Right atrium auricular region (tissue), 2 donors: ENCODE results near the gene TPO. TPM values are rescaled to one million over a fixed set of nuclear protein-coding genes. Genes with fewer than 3 reads are reported as not detected.

Experiments
- DNase-seq: peaks from one replicate; pipeline ENCODE4 v3.0.0-alpha.2; 2019; ENCODE audit warnings: low spot score
- H3K27ac ChIP-seq, 2 donors: fragments of 200-600 bp; sonication (generic); 1 replicate in 1 of 2; 2 replicates in 1 of 2; pipeline ENCODE4 v1.5.1; 2016 to 2019
- H3K27me3 ChIP-seq, 2 donors: fragments of 200-600 bp; sonication (generic); one replicate each; pipeline versions ENCODE4 v1.5.1 to v1.6.0; 2017 to 2019
- H3K36me3 ChIP-seq: fragments of 200-600 bp; sonication (generic); one replicate; pipeline ENCODE4 v1.5.1; 2016
- H3K4me1 ChIP-seq, 2 donors: fragments of 200-600 bp; sonication (generic); one replicate each; pipeline versions ENCODE4 v1.5.1 to v1.6.0; 2017 to 2019
- H3K4me3 ChIP-seq, 2 donors: fragments of 200-600 bp; sonication (generic); 1 replicate in 1 of 2; 2 replicates in 1 of 2; pipeline ENCODE4 v1.5.1; 2017 to 2019; ENCODE audit warnings: mild to moderate bottlenecking in 1 of 2, moderate library complexity in 1 of 2
- H3K9me3 ChIP-seq, 2 donors: fragments of 200-600 bp; sonication (generic); one replicate each; pipeline ENCODE4 v1.5.1; 2019
- total RNA-seq, 2 donors: library from RNA; depleted of rRNA; stranded (reverse); fragments of >200 nt; gene quantifications; one replicate each; pipeline ENCODE4 v1.1.0, GENCODE V29; 2016
- TF ChIP-seq, protein P1 (sequence below), 2 donors: fragments of 200-600 bp; sonication (generic); IDR thresholded peaks; one replicate each; pipeline ENCODE4 v1.5.1; 2019; ENCODE audit warnings: antibody characterized with exemption in 2 of 2

The TPO gene
- total RNA-seq, 2 donors from 2014 or later, result 0.08 to 2.7 TPM

DNA sequence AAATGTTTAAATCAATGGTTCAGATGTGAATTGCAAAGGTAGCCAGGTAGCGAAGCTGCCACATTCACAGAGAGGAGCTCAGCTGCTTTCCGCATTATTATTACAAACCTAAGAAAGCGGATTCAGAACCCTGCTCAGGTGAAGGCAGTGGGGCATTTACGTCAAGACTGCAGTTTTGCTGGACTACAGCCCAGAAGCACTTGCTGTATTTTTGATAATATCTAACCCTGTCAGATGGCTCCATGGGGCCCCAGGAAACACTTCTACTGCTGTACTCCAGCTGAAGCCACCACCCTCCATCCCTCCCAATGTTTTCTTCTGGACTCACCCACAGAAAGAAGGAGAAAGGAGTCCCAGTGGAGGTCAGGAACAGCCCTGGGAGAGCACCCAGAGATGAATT is 96.9 kb downstream of the TPO start:
- Histone ChIP-seq H3K9me3 (no peaks in the 10 kb centered on the region), H3K27ac (peak overlapping the region; percentile 52 to 67)
- no peak for DNase-seq

DNA sequence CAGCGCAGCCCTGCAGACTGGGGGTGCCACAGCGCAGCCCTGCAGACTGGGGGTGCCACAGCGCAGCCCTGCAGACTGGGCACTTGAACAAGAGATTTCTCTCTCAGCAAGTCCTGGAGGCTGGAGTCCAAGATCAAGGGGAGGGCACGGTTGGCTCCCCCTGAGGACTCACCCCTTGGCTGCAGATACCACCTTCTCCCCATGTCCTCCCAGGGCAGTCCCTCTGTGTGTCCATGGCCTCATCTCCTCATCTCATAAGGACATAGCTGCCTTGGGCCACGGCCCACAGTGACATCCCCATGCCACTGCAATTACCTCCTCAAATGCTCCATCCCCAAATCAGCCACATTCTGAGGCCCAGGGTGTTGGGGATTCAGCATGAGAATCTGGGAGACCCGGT is 98.2 kb downstream of the TPO start:
- Histone ChIP-seq H3K4me3 (no peak overlapping the region), H3K27ac (no peak overlapping the region), H3K36me3 (no peaks in the 10 kb centered on the region), H3K9me3 (no peaks in the 10 kb centered on the region), H3K4me1 (no peaks in the 10 kb centered on the region), H3K27me3 (no peaks in the 10 kb centered on the region)
- DNase-seq, result no peak
- TF ChIP-seq, protein P1, sequence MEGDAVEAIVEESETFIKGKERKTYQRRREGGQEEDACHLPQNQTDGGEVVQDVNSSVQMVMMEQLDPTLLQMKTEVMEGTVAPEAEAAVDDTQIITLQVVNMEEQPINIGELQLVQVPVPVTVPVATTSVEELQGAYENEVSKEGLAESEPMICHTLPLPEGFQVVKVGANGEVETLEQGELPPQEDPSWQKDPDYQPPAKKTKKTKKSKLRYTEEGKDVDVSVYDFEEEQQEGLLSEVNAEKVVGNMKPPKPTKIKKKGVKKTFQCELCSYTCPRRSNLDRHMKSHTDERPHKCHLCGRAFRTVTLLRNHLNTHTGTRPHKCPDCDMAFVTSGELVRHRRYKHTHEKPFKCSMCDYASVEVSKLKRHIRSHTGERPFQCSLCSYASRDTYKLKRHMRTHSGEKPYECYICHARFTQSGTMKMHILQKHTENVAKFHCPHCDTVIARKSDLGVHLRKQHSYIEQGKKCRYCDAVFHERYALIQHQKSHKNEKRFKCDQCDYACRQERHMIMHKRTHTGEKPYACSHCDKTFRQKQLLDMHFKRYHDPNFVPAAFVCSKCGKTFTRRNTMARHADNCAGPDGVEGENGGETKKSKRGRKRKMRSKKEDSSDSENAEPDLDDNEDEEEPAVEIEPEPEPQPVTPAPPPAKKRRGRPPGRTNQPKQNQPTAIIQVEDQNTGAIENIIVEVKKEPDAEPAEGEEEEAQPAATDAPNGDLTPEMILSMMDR (IDR thresholded peaks at IDR 0.05), result no peak

More for the DNA sequence above, 96.9 kb downstream of the TPO start:
- Histone ChIP-seq H3K4me1 (no peaks in the 10 kb centered on the region), H3K4me3 (no peak overlapping the region), H3K36me3 (no peaks in the 10 kb centered on the region), H3K27me3 (no peaks in the 10 kb centered on the region)
- TF ChIP-seq, protein P1 (IDR thresholded peaks at IDR 0.05), result no peak

DNA sequence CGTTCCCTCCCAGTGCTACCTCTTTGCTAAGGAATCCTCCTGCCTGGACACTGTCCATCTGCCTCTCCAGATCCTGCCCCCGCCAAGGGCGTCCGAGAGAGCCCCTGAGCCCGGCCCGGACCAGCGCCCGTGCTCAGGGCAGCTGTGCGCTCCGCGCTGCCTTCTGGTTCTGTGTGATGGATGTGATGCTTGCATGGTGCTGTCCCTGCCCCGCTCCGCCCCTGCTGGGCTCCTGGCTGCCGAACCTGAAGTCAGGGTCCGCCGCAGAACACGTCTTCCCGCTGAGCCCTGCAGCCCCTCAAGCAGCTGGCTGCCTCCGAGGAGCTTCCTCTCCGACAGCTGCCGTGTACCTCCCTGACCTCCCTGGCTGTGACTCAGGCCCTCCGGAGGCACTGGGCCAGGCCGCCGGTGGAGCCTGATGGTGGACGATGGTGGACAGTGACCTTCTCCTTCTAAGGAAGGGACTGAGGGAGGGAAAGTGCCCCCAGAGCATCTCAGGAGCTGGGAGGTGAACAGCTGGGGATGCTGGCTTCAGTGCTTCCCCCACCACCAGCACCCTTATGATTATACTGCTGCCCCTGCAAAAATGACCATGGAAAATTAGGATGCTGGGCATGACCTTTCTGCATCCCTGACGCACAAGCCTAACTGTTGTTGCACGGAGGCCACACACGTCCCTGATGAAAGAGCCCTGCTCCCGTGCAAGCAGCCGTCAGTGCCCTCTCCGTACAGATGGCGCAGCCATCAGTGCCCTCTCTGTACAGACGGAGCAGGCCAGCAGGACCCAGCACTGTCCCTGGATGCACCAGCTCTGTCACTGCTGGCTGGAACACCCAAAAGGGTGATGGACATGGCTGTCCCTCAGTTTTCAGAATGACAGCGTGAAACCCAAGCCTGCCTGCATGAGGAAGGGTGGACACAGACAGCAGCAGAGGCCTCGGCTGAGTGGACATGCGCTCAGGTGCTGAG is 99.3 kb downstream of the TPO start:
- Histone ChIP-seq H3K4me3 (no peak overlapping the region), H3K27me3 (no peaks in the 10 kb centered on the region), H3K36me3 (no peaks in the 10 kb centered on the region), H3K9me3 (no peaks in the 10 kb centered on the region), H3K4me1 (no peaks in the 10 kb centered on the region), H3K27ac (no peak overlapping the region)
- DNase-seq, result no peak
- TF ChIP-seq, protein P1 (IDR thresholded peaks at IDR 0.05), result no peak

DNA sequence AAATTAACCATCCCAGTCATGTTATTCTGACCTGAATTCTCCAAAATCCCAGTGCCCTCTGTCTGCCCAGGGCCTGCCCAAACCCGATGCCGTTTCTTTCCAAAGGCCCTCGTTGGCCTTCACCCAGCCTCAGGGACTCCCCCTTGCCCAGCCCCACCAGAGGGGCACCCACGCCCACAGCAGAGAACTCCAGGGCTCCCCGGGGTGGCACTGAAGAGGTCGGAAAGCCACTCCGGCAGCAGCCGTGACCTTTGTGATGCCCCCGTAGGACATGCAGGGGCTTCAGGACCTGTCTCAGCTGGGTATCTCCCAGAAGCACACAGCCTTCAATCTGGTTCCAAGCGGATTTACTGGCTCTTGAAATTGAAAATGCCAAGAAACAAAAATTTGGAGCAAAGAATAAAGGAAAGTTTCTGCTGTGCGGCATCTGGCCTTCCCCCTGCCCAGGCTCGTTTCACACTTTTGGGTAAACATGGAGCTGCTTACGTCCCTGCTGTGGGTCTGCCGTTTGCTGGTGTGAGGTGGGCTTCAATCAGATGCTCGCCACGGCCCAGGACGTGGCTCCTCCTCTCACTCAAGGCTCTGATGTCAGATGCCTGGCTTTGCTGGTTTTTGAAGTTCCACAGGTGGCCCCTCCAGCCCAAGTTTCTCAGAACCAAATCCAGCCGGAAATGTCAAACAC is 101.3 kb downstream of the TPO start:
- Histone ChIP-seq H3K9me3 (no peaks in the 10 kb centered on the region), H3K27ac (no peak overlapping the region), H3K4me3 (no peak overlapping the region), H3K27me3 (no peaks in the 10 kb centered on the region), H3K4me1 (peaks cover 0 to 6% of the 10 kb centered on the region in 2 donors), H3K36me3 (no peaks in the 10 kb centered on the region)
- DNase-seq, result no peak
- TF ChIP-seq, protein P1 (IDR thresholded peaks at IDR 0.05), result no peak

DNA sequence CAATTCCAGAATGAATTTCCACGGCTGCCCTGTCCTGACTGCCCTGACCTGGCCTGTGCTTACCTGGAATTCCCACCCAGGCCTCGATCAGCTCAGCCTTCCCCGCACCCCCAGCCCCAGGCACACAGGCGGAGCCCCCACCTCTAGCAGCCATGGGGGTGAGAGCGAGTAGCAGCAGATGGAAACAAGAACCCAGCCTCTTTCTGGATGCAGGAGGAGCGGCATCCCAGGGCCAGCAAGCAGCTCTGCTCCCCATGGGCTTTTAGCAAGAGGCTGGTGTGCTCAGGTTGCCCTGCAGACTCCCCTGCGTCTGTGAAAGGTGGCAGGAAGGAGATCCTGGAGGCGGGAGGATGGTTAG is 101.8 kb downstream of the TPO start:
- Histone ChIP-seq H3K27me3 (no peaks in the 10 kb centered on the region), H3K27ac (no peak overlapping the region), H3K9me3 (no peaks in the 10 kb centered on the region), H3K4me1 (peaks cover 0 to 6% of the 10 kb centered on the region in 2 donors), H3K4me3 (no peak overlapping the region), H3K36me3 (no peaks in the 10 kb centered on the region)
- TF ChIP-seq, protein P1 (IDR thresholded peaks at IDR 0.05), result no peak
- DNase-seq, result no peak
